GM12872 (cell line): ENCODE data around the gene MYBBP1A.

Experiments
- TF ChIP-seq, protein P1 (sequence below): IDR thresholded peaks from 3 replicates; pipeline ENCODE4 v1.5.1; 2011; ENCODE audit warnings: low read depth, mild to moderate bottlenecking, low read length, moderate library complexity; ENCODE audit not compliant: insufficient read depth

Gene MYBBP1A

DNA sequence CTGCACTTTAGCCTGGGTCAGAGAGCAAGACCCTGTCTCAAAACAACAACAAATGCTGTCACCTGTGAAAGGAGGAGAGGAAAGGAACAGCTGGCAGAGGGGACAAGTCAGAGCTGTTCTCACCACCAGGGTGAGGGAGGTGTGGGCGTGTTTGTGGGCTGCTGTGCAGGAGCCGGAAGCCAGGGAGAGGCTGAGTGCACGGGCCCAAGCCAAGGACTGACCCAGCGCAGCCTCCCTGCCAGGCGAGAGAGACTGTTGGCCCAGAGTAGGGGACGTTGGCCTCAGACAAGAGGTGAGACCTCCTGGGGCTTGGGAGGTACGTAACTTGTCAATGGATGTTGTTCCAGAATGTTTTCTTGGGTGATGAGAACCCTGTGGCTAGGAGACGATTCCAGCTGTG is 45.8 kb downstream of the MYBBP1A start:
- TF ChIP-seq, protein P1, sequence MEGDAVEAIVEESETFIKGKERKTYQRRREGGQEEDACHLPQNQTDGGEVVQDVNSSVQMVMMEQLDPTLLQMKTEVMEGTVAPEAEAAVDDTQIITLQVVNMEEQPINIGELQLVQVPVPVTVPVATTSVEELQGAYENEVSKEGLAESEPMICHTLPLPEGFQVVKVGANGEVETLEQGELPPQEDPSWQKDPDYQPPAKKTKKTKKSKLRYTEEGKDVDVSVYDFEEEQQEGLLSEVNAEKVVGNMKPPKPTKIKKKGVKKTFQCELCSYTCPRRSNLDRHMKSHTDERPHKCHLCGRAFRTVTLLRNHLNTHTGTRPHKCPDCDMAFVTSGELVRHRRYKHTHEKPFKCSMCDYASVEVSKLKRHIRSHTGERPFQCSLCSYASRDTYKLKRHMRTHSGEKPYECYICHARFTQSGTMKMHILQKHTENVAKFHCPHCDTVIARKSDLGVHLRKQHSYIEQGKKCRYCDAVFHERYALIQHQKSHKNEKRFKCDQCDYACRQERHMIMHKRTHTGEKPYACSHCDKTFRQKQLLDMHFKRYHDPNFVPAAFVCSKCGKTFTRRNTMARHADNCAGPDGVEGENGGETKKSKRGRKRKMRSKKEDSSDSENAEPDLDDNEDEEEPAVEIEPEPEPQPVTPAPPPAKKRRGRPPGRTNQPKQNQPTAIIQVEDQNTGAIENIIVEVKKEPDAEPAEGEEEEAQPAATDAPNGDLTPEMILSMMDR, result peak; percentile 22; the same call in 1 of the 3 replicates

DNA sequence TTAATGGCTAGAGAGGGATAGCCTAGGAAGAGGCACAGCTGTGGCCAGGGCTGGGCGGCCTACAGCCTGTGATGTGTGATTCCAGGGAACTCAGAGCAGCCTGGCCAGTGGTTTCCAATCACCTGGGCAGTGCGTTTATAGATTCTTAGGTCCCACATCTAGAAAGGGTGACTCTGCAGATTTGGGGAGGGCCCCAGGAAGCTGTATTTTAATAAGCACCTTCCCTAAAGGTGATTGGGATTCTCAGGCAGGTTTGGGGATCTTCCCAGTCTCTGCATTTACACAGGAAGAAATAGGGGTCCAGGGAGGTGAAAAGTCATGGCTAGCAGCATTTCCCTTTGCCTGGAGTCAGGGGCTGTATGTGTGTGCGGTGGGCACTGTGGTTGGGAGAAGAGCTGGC is 47.0 kb downstream of the MYBBP1A start:
- TF ChIP-seq, protein P1, result no peak

DNA sequence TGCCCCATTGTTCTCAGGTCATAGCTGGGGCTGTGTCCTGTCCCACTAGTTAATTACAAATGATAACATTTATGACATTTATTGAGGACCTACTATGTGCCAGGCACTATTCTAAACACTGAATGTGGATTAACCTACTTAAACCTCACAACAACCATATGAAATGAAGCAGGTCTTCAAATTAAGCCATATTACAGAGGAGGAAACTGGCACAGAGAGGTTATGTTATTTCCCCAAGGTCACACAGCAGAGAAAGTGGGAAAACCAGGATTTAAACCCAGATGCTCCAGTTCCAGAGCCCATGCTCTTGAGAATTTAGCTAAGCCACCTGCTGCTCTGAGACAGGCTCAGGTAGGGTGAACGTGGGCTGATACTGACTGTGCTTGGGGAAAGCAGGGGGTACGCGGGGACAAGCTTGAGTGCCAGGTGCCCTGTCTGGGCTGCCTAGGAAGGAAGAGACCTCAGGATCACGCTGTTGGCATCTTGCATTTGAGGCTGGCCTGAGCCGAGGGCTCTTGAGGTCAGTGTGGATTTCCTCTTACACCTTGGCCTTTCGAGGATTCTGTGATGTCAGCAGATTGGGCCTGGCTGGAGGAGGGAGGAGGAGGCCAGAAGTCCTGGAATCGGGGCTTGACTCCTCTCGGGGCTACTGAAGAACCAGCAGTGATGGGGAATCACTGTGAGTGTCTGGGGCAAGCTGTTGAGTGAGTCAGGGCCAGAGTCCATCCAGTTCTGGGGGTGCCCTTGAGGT is 47.6 kb downstream of the MYBBP1A start:
- TF ChIP-seq, protein P1, result no peak

DNA sequence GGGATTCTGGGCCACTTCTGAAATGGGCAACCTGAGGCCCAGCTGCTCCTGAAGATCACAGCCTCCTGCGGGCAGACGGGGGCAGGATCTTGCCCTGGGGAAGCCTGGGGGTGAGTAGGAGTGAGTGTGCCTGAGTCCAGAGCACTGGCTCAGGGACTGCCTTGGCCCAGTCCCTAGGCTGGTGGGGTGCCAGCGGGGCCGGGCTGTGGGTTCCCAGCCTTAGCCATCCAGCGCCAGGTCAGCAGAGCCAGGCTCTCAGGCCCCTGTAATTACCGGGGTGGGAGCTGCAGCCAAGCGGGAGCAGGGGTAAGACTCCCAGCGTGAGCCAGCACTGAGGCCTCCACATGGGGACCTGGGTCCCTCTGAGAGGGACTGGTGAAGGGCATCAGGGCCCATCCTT is 48.3 kb downstream of the MYBBP1A start:
- TF ChIP-seq, protein P1, result no peak

DNA sequence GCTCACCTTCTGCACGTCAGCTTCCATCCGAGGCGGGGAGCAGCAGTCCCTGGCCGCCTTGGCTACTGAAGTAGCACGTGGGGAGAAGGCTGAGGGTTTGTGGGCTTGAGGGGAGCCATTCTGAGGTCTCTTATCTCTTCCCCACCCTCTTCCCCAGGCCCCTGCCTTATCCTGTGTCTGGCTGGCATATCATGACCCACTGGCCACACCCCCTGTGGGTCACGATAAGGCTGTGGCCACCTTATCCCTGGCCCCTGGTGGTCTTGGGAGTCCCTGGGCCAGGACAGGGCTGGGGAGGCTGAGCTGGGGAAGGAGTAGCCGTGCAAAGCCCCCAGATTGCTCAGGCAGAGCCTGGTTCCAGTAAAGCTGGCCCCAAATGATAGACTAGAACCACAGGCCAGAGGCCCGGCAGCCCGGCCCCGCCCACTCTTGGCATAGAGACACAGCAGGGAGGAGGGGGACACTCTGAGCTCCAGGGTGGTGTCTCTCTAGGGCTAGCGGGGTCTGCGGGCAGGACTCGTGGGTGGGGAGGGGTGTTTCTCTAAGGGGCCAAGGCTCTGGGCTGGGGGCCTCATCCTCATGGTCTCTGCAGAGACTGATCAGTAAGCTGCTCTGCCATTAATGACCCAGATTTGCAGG is 48.9 kb downstream of the MYBBP1A start:
- TF ChIP-seq, protein P1, result no peak

DNA sequence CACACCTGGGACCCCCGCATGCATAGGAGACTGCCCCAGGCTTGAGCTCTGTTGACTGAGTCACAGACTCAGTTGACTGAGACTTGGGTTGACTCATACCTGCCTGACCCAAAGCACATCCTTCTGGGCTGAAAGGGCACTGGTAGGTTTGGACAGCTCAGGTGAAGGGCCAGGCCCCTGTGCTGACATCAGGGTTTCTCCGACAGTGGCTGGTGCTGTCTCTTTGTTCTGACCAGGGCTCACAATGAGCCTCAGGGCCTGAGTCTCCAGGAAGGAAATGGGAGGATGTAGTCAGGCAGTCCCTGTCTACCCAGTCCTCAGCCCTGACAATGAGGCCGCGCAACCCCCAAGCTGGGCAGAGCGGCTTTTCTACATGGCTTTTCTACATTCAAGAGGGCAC is 50.0 kb downstream of the MYBBP1A start:
- TF ChIP-seq, protein P1, result no peak

DNA sequence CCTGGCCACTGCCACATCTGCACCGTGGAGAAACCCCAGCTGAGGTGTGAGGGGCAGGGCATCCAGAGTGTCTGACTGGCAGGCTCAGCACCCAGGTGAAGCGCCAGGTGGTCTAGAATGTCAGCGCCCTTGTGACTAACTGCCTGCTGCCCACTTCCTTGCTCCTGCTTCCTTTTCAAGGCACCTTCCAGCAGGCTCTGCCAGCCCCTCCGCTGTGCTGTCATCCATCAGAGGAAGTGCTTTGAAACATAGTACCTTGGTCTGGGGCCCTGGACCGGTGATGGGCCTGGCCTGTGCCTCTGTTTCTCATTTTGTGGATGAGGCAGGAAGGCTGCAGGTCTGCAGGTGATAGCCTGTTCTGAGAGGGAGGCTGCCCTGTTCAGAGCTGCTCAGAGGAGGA is 51.0 kb downstream of the MYBBP1A start:
- TF ChIP-seq, protein P1, result no peak
